ENCODE measurements around the gene MS4A10. TPM values are rescaled to one million over a fixed set of nuclear protein-coding genes. Genes with fewer than 3 reads are reported as not detected.

The MS4A10 gene
- total and polyA plus RNA-seq, 10 of the 15 experiments (the other 5 are each of a cell fraction or from before 2014, with no cell fraction given), result not detected

DNA sequence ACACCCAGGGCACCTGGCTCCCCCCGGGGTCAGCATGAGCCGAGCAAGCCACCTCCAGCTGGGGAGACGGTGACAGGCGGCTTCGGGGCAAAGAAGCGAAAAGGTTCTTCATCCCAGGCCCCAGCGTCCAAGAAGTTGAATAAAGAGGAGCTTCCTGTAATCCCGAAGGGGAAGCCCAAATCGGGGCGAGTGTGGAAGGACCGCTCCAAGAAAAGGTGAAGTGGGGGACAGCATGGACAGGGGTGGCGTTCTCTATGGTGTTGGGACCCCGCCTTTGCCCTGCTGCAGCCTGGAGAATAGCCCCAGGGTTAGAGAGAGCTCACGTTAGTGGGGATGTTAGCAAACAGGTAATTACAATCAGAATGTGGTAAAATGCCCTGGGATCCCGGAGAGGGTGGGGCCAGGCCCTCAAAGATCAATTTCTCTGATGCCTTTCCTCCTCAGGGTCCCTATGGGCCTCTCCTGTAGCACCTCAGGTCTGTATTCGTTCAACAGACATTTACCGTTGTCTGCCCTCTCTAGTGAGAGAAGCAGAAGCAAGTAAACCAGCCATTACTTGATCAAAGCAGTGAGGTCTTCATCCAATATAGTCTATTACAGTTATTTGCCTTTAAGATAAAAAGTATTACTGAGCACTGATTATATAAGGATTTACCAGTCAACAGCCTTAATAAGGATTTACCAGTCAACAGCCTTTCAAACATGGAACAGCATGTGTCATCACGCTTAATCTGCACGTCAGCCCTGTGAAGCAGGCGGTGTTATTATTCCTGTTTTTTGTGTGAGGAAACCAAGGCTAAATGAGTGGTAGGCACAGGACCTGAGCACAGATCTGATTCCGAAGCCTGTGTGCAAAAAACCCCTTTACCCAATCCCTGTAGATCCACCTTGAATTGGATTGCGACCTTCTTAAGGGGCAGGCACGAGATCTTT lies 57.8 kb downstream of the MS4A10 start:
- peak overlapping the region; percentile 86 for H3K9ac ChIP-seq (ENCODE audit: control insufficient read depth, insufficient read depth, low read length)
- DNase-seq (ENCODE audit: low read depth, low spot score) (no peak), FAIRE-seq (no peak), ATAC-seq (peak; percentile 28)
- intact Hi-C loops (cut with micrococcal nuclease; ENCODE audit: unreplicated experiment) (loop anchor here (10.0 kb wide), 1 partner anchor 112 kb away; the partner anchor contains the start of gene SLC15A3), in situ Hi-C loops (cut with MboI) (no loop called here)
- no TSS peak for BruUV-seq (replicated peaks)
- no peaks in the 10 kb centered on the region for H4K20me1 ChIP-seq (ENCODE audit: control insufficient read depth, insufficient read depth)
- 13% methylated on average over 23 of the region's 23 CpGs for WGBS (ENCODE audit: insufficient coverage, insufficient replicate concordance, low lambda C conversion rate, missing lambda C conversion rate)
- ChIA-PET POLR2A (interaction anchor here (0.5 to 1.1 kb wide), 2 partner anchors 63 to 404 kb away, joined by 4 read pairs; no protein-coding TSS in a partner anchor), SMC1A (ENCODE audit: uncharacterized antibody, unreplicated experiment) (interaction anchor here (1.0 to 2.0 kb wide), 6 partner anchors 12 to 102 kb away, joined by 3 to 6 read pairs (median 3); partner anchors contain the start of gene MS4A15), CTCF (interaction anchor here (0.6 to 2.0 kb wide), 9 partner anchors 12 to 493 kb away, joined by 3 to 13 read pairs (median 4); no protein-coding TSS in a partner anchor), RAD21 (ENCODE audit: unreplicated experiment) (interaction anchor here (0.6 to 2.0 kb wide), 3 partner anchors 11 to 81 kb away, joined by 3 to 9 read pairs (median 4); no protein-coding TSS in a partner anchor)
- peak overlapping the region; percentile 72 for H3K27ac ChIP-seq (ENCODE audit: control insufficient read depth, insufficient read depth)
- H3K9me3 ChIP-seq (replicated peaks; ENCODE audit: control insufficient read depth, insufficient read depth, low read length), result no peaks in the 10 kb centered on the region
- peak overlapping the region; percentile 92 for H3K4me2 ChIP-seq (ENCODE audit: control insufficient read depth, insufficient read depth)
- H3K4me3 ChIP-seq, result peak overlapping the region; percentile 92
- H3K4me1 ChIP-seq (ENCODE audit: control insufficient read depth, insufficient read depth, low read length), result peaks cover 4% of the 10 kb centered on the region
- H3K79me2 ChIP-seq (ENCODE audit: control insufficient read depth, insufficient read depth, low read length), result peaks cover 48% of the 10 kb centered on the region
- H3K27me3 ChIP-seq (replicated peaks in 1 of 2; ENCODE audit: control insufficient read depth in 2 of 2, insufficient read depth in 2 of 2, low read length in 1 of 2), result no peaks in the 10 kb centered on the region
- H2AFZ ChIP-seq (ENCODE audit: control insufficient read depth, low read depth, low read length), result no peak overlapping the region
- H3K36me3 ChIP-seq (ENCODE audit: control insufficient read depth in 2 of 2, insufficient read depth in 2 of 2, low read length in 1 of 2), result peaks cover 0 to 4% of the 10 kb centered on the region in 2 experiments; a peak in 3 of 4 replicates
- TF ChIP-seq, protein P1, sequence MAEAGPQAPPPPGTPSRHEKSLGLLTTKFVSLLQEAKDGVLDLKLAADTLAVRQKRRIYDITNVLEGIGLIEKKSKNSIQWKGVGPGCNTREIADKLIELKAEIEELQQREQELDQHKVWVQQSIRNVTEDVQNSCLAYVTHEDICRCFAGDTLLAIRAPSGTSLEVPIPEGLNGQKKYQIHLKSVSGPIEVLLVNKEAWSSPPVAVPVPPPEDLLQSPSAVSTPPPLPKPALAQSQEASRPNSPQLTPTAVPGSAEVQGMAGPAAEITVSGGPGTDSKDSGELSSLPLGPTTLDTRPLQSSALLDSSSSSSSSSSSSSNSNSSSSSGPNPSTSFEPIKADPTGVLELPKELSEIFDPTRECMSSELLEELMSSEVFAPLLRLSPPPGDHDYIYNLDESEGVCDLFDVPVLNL (IDR thresholded peaks at IDR 0.05; ENCODE audit: low read depth, low read length), result no peak
- TF ChIP-seq IRF4 (IDR thresholded peaks at IDR 0.05; ENCODE audit: low read depth, low read length), result no peak
- TF ChIP-seq ETV6 (conservative IDR thresholded peaks at IDR 0.05 in 1 of 2, IDR thresholded peaks at IDR 0.05 in 1 of 2; ENCODE audit: borderline replicate concordance in 1 of 2, low read depth in 1 of 2), result no peak
- TF ChIP-seq, protein P2, sequence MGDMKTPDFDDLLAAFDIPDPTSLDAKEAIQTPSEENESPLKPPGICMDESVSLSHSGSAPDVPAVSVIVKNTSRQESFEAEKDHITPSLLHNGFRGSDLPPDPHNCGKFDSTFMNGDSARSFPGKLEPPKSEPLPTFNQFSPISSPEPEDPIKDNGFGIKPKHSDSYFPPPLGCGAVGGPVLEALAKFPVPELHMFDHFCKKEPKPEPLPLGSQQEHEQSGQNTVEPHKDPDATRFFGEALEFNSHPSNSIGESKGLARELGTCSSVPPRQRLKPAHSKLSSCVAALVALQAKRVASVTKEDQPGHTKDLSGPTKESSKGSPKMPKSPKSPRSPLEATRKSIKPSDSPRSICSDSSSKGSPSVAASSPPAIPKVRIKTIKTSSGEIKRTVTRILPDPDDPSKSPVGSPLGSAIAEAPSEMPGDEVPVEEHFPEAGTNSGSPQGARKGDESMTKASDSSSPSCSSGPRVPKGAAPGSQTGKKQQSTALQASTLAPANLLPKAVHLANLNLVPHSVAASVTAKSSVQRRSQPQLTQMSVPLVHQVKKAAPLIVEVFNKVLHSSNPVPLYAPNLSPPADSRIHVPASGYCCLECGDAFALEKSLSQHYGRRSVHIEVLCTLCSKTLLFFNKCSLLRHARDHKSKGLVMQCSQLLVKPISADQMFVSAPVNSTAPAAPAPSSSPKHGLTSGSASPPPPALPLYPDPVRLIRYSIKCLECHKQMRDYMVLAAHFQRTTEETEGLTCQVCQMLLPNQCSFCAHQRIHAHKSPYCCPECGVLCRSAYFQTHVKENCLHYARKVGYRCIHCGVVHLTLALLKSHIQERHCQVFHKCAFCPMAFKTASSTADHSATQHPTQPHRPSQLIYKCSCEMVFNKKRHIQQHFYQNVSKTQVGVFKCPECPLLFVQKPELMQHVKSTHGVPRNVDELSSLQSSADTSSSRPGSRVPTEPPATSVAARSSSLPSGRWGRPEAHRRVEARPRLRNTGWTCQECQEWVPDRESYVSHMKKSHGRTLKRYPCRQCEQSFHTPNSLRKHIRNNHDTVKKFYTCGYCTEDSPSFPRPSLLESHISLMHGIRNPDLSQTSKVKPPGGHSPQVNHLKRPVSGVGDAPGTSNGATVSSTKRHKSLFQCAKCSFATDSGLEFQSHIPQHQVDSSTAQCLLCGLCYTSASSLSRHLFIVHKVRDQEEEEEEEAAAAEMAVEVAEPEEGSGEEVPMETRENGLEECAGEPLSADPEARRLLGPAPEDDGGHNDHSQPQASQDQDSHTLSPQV (IDR thresholded peaks at IDR 0.05), result no peak
- no peak for TF ChIP-seq TCF7 (IDR thresholded peaks at IDR 0.05; ENCODE audit: borderline replicate concordance)
- TF ChIP-seq JUND (IDR thresholded peaks at IDR 0.05; ENCODE audit: low read depth, low read length), result no peak
- no peak for TF ChIP-seq POLR2AphosphoS2 (IDR thresholded peaks at IDR 0.05; ENCODE audit: low read depth, low read length)
- TF ChIP-seq, protein P3, sequence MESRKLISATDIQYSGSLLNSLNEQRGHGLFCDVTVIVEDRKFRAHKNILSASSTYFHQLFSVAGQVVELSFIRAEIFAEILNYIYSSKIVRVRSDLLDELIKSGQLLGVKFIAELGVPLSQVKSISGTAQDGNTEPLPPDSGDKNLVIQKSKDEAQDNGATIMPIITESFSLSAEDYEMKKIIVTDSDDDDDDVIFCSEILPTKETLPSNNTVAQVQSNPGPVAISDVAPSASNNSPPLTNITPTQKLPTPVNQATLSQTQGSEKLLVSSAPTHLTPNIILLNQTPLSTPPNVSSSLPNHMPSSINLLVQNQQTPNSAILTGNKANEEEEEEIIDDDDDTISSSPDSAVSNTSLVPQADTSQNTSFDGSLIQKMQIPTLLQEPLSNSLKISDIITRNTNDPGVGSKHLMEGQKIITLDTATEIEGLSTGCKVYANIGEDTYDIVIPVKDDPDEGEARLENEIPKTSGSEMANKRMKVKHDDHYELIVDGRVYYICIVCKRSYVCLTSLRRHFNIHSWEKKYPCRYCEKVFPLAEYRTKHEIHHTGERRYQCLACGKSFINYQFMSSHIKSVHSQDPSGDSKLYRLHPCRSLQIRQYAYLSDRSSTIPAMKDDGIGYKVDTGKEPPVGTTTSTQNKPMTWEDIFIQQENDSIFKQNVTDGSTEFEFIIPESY (IDR thresholded peaks at IDR 0.05), result no peak
- TF ChIP-seq NFYA (IDR thresholded peaks at IDR 0.05; ENCODE audit: borderline replicate concordance, low read depth, low read length), result no peak
- TF ChIP-seq RCOR1 (conservative IDR thresholded peaks at IDR 0.05; ENCODE audit: low read depth, low read length), result no peak
- no peak for TF ChIP-seq KLF5 (IDR thresholded peaks at IDR 0.05; ENCODE audit: partially characterized antibody)
- no peak for TF ChIP-seq ZNF24 (IDR thresholded peaks at IDR 0.05)
- TF ChIP-seq, protein P4, sequence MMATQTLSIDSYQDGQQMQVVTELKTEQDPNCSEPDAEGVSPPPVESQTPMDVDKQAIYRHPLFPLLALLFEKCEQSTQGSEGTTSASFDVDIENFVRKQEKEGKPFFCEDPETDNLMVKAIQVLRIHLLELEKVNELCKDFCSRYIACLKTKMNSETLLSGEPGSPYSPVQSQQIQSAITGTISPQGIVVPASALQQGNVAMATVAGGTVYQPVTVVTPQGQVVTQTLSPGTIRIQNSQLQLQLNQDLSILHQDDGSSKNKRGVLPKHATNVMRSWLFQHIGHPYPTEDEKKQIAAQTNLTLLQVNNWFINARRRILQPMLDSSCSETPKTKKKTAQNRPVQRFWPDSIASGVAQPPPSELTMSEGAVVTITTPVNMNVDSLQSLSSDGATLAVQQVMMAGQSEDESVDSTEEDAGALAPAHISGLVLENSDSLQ (IDR thresholded peaks at IDR 0.05), result no peak
